Measurements from ENCODE around the gene ARL3.

DNA sequence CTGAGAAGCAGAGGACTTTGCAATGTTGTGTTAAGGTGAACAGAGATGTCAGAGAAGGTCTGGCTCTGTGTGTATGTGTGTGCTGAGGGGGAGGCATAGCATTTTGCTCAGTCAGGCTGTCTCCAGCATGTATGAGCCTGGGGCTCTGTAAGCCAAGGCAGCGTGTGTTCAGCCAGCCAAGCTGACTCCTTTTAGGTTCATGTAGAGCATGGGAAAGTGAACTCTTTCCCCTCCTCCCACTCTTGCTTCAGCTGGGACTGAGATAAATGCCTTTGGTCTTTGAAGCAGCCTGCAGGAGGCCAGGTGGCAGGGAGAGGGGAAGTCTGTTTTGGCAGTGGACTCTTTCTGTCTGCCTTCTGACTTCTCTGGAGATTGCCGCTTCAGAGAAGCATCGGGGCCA is 4.0 kb upstream of the ARL3 start:
- TF ChIP-seq POLR2A (IDR thresholded peaks at IDR 0.05; ENCODE audit: low read length) (no peak), GATA1 (IDR thresholded peaks at IDR 0.05; ENCODE audit: low read depth, low read length) (no peak)

All from erythroblast (primary cell).